Measurements from ENCODE around the gene TDRD7.

GRCh38 chr9:97511655-97512427 lies 99.9 kb downstream of the TDRD7 start:
- TF ChIP-seq NRF1 (IDR thresholded peaks at IDR 0.05; ENCODE audit: low read depth, low read length) (no peak), CTCF (IDR thresholded peaks at IDR 0.05; ENCODE audit: control extremely low read depth in 1 of 3, insufficient read depth in 1 of 3, low read depth in 1 of 3, low read length in 3 of 3) (no peak), USF2 (IDR thresholded peaks at IDR 0.05; ENCODE audit: low read length) (no peak)

All from H1 (cell line).